HG03460 (cell line): ENCODE measurements around the gene DYRK1B.
A peak's percentile ranks its signal among the peaks of the same experiment; 100 is the strongest.

Source experiments
- ATAC-seq: cut with Tn5 transposase; IDR thresholded peaks from one replicate; pipeline ENCODE4 v1.9.1; 2021; ENCODE audit not compliant: unreplicated experiment

Gene DYRK1B

DNA sequence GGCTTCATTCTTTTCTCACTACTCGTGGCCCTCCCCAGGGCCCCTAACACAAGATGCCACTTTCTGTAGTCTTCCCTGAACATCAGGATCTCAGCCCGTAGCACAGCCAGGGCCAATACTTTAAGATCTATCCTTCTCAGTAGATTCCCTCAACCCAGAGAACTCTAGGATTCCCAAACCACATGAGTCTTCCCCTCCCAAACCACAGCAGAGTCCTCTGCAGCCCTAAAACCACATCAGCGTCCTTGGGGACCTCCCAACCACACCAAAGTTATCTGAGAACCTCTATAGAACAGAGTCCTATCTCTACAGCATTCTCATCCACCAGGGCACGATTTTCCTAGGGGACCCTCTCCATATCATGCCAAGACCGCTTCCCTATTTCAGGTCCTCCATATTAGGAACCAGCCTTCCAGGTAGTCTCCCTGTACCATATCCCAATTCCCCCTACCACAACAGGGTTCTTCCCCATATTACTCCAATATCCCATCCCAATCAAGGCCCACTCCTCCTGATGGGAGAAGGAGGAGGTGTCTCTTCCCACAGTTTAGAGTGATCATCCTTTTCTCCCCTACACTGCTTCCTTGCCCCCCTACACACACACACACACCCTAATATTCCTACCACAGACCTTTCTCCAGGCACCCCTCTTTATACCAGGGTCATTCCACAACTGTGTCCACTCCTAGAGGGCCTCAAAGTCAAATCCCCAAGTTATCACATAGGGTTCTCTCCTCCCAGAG, 1.4 kb downstream of the DYRK1B start:
- ATAC-seq: no peak

DNA sequence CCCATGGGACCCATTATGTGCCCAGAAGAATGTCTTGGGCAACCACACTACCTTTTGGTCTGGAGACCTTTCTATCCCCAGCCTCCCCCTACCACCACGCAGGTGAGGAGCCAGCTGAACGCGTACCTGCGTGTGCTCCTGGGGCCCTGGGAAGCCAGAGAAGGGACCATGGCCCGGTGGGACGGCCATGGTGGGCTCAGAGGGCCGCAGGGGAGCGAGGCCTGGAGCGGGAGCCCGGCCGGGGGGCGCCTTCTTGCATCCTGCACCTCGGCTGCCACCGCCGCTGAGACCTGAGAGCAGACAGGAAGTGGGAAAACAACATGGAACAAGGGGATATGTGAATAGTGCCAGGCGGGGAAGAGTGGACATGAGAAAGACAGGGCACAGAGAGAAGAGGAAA, 2.3 kb downstream of the DYRK1B start:
- ATAC-seq: no peak

DNA sequence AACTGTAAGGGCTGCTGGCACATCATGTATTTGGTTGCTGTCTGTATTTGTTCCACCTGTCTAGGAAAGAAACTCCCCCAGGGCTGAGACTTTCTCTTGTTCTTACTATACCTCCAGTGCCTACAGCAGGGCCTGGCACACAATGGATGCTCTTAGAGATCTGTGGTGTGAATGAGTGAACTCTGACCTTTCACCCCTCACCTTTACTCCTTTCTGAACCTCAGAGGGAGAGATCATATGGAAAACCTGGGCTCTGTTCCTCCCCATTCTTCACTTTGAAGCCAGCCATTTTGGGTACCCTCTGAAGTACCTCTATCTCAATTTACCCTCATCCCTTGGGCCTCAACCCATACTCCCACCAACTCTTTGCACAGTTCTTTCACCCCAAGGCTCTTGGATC, 3.1 kb downstream of the DYRK1B start:
- no peak for ATAC-seq

DNA sequence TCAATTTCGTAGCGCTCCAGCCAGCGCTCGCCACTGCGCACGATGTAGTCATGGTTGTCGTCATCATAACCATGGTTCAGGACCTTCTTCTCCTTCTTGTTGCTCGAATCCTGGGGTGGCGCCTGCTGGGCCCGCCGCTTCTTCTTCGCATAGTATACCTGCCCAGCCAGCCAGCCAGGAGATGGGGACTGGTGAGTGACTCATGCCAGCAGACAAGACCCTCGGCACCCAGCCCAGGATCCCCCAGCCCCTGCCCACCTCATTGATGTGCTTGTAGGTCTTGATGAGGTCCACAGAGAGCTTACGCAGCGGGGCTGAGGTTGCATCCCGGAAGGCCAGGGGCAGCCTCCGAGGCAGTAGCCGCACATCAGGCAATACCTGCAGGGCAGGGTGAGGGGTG, 3.6 kb downstream of the DYRK1B start:
- ATAC-seq: no peak

DNA sequence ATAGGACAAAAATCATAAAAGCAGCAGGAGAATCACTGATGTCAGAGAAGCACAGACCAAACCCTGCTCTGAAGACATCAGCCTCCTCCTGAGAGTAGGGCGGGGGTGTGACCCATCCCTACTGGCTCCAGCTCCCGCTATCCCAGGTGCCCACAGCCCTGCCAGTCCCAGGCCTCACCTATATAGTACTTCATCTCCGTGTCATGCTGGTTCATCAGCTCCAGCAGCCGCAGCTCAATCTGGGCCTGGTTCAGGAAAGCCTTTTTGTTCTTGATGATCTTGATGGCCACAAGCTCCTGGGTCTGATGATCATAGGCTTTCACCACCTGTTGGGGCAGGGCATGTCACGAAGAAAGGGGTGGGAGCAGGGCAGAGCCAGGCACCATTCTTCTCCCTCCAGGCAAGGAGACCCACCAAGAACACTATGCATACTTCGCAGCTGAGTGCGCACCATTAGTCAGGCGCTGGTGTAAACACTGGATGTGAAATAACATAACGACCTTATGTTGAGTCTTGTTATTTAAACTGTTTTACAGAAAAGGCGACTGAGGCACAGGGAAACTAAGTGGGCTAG, 4.2 kb downstream of the DYRK1B start:
- ATAC-seq: no peak

DNA sequence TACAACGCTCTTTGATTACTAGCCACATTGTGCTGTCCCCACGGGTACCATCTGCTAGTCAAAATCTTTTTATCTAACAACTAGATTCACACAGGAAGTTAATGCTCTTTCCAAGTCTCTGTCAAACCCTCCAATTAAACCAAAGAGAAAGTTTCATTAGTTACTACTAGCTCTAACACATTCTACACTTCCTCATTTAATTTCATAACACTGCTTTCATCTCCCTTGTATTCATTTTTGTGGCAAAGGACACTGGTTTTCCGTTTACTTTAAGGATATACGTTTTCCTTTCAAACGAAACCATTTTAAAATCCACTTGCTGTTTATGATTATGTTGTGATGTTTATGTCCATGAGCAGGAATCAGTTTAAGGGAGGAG, 5.3 kb downstream of the DYRK1B start:
- ATAC-seq: no peak

DNA sequence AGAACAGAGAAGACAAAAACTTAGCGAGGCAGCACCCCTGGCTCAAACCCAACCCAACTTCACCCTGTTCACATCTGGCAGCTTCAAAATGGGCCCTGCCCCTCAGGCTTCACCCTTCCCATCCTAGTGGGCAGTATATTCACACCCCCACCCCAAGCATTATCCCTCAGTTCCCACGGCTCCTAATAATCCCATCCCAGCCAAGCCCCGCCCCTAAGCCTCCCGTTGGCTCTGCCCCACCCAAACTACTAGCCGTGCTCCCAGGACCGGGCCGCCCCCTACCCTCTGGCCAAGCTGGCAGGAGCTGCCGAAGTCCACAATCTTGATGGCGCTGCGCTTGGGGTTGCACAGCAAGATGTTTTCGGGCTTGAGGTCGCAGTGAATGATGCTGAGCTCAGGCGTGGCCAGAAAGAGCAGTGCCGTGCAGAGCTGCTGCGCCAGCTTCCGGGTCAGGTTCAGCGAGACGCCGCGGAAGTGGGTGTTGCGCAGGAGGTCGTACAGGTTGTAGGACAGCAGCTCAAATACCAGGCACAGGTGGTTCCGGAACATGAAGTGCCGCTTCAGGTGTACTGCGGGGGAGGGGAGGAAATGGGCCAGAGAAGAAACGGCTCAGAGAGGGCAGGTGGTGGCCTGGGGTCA, 5.8 kb downstream of the DYRK1B start:
- no peak for ATAC-seq

DNA sequence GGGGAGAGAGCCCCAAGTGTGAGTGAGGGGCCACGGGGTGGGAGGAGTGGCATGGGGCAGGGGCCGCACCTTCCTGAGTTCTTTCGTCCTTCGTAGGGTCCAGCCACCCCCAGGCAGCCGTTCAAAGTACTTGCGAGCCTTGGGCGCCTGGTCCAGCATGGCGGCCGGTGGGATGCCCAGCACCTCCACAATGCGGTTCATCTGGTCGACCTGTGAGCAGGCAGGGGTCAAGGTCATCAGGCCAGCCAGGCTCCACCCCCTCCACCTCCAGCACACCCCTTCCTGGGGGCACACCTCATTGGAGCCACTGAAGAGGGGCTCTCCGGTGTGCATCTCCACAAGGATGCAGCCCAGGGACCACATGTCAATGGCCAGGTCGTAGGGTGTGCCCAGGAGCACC, 6.7 kb downstream of the DYRK1B start:
- no peak for ATAC-seq

DNA sequence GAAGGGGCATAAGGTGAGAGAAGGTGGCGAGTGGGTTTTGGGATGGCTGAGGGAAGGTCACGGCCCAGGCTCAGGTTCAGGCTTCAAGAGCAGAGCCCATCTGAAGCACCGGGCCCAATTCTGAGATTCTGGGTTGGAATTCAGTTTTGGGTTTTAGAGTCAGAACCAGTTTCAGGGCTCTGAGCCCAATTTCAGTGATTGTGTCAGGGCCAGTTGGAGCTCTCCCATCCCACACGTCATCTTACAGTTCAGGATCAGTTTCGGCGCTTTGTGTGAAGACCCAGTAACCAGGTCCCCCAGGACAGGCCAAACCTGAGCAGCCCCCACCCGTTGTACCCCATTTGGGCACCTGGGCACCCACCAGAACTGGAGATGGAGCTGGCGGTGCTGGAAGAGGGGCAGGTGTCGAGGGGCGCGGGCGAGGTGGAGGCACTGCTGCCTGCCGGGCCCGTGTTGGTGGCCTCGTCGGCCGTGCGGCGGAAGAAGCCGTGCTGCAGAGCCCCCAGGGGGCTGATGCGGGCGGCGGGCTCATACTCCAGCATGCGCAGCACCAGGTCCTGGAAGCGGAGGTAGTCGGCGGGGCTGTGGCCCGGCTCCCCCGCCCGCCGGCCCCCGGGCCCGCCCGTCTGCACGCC, 7.5 kb downstream of the DYRK1B start:
- no peak for ATAC-seq

DNA sequence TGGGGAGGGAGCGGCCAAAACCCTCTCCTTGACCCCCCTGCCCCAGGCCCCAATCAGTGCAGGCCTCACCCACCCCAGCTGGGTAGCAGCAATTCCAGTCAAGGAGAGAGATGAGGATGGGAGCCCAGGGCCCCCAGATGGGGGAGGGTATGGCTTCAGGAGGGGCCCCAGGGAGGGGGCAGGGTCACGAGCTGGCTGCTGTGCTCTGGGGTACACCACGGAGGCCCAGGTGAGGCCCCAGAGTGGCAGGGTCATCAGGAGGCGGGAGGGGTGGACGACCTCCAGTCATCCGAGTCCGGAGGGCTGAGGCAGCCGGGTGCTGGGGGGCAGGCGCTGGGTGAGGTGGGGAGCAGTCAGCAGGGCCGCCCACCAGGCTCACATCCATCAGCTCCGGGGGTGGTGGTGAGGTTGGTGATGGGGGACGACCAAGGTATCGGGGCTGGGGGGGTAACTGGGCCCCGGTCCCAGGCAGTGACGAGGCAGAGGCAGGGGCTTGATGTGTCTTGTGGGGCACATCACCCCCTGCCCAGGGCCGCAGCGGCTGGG, 8.4 kb downstream of the DYRK1B start:
- no peak for ATAC-seq

DNA sequence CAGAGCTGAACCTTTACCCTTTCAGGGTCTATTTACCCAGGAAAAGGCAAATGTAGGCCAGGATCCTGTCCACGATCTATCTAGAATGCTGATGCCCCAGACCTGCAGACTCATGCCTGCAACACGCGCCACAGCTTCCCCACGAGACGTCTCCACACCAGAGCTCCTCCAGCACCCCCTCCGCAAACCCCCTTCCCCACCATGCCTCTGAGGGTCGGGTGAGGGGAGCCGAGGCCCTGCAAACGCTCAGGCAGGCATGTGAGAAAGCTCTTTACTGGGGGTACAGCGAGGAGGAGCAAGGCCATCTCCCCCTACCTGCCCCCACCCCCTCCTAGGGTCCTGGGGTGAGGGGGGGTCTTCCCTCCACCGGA, 8.9 kb downstream of the DYRK1B start:
- no peak for ATAC-seq

DNA sequence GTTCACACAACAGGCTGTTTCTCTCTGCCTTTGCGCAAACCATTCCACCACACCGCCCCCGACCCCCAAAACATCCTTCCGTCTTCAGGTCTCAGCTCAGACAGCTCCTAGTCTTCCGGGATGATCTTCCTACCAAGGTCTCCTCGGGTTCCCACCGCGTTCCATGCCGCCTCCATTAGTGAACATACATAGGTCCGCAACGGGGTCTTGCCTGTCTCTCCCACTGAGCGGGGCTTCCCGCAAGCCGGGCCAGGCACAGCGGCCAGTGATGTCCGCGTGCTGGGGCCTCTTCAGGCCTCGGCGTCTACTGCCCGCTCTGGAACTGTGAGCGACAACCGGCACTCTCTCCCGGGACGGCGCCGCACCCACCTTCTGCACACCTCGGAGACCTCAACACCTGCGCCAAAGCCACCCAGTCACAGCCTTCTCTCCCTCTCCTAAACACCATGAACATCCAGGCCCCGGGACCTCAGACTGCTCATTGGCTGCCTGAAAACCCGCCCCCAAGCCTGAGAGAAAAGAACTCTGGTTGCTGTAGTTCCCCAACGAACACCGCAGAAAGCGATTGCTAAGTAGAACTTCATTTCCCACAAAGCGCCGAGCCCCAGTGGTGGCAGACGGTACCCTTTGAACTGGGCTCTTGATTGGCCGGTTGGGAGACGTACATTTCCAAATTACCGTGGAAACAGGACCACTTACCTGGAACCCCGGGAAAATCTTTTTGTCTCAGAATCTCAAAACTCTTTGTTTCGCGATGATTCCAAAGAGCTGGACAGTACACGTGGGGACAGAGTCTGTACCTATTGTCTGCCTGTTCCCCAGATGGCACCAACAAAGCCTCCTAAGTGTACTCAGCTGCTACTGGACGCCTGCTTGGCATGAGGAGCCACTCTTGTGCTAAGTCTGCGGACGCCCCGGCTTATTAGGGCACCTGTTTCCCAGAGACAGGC, 9.5 kb downstream of the DYRK1B start:
- ATAC-seq: peak; percentile 88

DNA sequence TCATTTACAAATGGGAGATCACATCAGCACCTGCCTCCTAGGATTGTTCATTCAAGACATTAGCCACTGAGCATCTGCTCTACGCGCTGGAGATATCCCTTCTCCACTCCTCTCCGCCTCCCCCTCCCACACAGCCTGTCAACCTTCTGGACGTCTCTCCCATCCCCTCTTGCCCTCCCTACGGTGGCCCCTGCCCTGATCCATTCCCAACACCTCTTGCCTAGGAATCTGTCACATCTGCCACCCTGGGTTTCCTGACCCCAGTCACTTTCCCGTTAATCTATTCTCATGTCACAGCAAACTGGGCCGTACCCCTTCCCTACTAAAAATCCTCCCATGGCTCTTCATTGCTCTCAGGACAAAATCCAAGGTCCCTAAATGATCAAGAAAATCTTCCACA, 10.3 kb downstream of the DYRK1B start:
- no peak for ATAC-seq

DNA sequence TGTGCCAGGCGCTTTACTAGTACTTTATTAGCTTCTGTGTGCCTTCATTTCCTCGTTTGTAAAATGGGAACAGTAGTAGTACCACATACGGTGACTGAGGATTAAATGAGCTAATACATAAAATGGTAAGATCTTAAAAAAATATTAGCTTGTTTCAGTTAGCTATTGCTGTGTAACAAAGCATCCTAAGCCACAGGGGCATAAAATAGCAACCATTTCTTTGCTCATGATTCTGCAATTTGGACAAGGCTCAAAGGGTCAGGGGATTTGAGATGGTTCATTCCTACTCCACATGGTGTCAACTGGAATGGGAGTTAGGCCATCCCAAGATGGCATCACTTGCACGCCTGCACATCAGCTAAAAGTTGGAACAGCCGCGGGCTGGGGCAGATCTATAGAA, 13.3 kb downstream of the DYRK1B start:
- ATAC-seq: no peak

DNA sequence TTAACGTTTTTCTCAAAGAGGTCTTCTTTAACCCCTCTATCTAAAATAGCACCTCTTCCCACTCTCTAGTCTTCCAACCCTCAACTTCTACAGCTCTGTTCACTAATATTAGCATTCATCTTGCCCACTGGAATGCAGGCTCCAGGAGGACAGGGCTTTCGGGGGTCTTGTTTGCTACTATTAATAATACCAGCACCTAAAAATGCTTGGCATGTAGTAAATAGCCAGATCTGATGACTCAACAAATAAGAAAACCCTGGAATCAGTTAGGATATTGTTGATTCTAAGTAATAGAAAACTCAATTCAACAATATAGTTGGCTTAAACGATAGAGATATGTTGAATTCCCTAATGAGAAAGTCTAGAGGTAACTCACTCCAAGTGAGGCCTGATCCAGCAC, 14.2 kb downstream of the DYRK1B start:
- no peak for ATAC-seq

DNA sequence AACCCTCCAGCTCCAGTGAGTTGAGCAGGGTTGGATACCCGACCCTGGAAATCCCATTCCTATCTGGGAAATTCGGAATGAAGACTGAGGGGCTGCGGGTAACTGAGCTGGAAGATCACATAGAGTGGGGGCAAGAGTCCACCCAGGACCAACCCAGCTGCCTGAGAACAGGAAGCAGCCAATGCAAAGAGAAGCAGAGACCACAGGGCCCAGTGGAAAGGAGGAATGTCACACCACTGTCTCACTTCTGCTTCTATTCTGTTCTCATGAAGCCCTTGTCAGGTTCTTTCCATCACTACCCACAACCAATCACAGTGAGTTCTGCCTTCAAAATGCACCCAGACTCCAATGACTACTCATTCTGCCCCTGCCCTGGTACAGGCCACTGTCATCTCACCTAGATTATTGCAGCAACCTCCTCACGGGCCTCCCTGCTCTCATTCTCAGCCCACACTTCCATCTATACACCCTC, 15.3 kb downstream of the DYRK1B start:
- ATAC-seq: peak; percentile 70

DNA sequence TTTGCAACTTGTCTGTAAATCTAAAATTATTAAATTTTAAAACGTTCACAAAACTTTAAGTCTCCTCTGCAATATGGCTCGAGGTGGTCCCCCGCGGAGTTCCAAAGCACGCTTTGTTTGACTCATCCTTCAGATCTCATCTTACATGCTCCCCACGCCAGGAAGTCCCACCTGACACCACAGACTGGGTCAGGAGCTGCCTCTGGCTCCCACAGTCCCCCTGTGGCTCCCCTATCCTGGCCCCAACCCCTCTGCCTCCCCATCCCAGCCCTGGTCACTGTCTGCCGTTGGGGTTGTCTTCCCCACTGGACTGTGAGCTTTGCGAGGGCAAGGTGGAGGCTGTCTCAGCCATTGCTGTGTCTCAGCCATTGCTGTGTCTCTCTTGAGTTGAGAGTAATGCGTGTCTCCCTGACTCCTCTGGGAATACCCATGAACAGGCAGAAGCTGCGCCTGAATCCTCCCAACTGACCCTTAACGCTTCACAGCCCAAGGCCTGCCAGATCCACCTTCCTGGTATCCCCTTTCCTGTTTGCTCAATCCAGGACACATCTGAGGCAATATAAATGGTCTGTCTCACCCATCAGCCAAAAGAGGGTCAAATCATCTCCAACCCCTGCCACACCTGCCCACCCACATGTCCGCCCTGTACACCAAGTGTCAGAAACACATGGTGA, 15.9 kb downstream of the DYRK1B start:
- no peak for ATAC-seq

DNA sequence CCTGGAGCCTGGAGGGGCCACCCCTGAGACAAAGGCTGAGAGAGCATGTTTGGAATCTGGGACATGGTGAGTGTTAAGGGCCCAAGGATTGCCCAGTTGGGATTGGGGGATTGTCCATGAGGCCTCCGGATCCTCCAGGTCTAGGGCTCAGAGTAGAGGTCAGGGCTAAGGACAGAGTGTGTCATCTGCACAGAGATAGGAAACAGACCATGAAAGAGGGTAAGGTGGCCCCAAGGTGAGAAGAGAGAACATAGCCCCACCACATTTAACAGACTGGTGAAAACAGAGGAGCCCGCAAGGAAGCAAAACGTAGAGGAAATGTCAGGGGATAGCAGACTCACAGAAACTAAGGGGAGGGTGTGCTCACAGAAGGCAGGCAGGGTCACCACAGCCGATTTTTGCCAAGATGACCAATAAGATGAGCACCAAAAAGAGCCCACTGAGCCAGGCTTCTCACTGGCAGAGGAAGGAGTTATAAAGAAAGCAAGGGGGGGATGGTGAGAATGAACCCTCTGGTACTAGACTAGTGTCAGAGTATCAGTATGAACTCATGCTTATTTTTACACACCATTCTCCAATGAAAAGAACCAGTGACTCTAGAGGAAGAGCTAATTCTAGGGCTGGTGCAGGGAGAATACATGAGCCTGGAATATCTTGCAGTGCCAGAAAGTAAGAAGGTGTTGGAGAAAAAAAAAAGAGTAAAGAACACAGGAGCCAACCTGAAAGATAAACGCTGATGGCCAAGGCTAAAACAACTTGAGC, 17.5 kb downstream of the DYRK1B start:
- ATAC-seq: no peak

DNA sequence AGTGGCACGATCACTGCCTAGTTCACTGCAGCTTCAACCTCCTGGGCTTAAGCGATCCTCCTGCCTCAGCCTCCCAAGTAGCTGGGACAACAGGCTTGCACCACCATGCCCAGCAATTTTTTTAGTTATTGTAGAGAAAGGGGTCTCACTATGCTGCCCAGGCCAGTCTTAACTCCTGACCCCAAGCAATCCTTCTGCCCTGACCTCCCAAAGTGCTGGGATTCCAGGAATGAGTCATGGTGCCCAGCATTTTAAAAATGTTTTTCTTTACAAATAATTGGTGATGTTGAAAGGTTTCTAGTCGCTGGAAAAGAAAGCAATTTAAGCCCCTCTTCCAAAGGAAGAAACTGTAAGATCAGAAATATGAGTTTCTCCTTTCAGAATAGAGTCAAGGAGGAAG, 19.4 kb downstream of the DYRK1B start:
- ATAC-seq: no peak
